ENCODE data around the gene CLDN22. TPM values are rescaled to one million over a fixed set of nuclear protein-coding genes. Genes with fewer than 3 reads are reported as not detected.

Gene CLDN22
- total and polyA plus RNA-seq, 10 of the 15 experiments (the other 5 are each of a cell fraction or from before 2014, with no cell fraction given), result not detected

DNA sequence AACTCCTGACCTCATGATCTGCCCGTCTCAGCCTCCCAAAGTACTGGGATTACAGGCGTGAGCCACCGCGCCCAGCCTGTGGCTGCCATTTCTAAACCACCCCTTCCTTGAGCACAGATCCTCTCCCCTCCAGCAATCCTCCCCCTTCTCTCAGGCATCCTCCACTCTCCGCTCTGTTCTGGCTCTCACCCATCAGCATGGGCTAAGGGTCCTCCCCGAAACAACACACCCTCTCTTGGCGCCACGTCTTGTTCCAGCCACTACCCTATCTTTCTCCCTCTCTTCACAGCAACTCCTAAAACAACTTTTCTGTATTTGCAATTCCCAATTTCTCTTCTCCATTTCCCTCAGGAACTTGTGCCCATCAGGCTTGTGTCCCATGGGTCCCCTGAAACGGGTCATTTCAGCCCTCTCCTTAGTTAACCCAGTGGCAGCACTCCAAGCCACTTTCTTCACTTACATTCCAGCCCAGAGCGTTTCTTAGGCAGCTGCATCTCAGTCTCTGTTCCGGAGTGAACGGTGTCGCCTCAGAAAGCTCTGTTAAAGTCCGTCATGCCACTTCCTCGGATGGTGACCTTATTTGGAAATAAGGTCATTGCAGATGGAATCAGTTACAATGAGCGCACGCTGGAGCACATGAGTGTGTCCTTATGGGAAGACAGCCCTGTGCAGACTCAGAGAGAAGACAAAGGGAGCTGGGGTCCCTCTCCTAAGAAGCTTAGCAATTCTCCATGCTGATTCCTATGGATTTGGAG lies 30.4 kb upstream of the CLDN22 start:
- H3K4me3 ChIP-seq, result no peak overlapping the region
- no peak overlapping the region for H3K4me2 ChIP-seq (ENCODE audit: control insufficient read depth, insufficient read depth)
- H3K36me3 ChIP-seq (ENCODE audit: control insufficient read depth in 2 of 2, insufficient read depth in 2 of 2, low read length in 1 of 2), result no peaks in the 10 kb centered on the region
- in situ Hi-C loops (cut with MboI) (no loop called here), intact Hi-C loops (cut with micrococcal nuclease; ENCODE audit: unreplicated experiment) (no loop called here)
- ChIA-PET CTCF (interaction anchor here (1.1 kb wide), 1 partner anchor 64 kb away, joined by 4 read pairs; no protein-coding TSS in a partner anchor), POLR2A (interaction anchor here (0.6 kb wide), 1 partner anchor 1409 kb away, joined by 4 read pairs; no protein-coding TSS in a partner anchor), RAD21 (ENCODE audit: unreplicated experiment) (no interaction called here), SMC1A (ENCODE audit: uncharacterized antibody, unreplicated experiment) (no interaction called here)
- H3K4me1 ChIP-seq (ENCODE audit: control insufficient read depth, insufficient read depth, low read length), result no peaks in the 10 kb centered on the region
- no peaks in the 10 kb centered on the region for H3K9me3 ChIP-seq (replicated peaks; ENCODE audit: control insufficient read depth, insufficient read depth, low read length)
- BruUV-seq (replicated peaks), result no TSS peak
- H2AFZ ChIP-seq (ENCODE audit: control insufficient read depth, low read depth, low read length), result no peak overlapping the region
- 58% methylated on average over 17 of the region's 17 CpGs for WGBS (ENCODE audit: insufficient coverage, insufficient replicate concordance, low lambda C conversion rate, missing lambda C conversion rate)
- no peaks in the 10 kb centered on the region; a peak in 1 of 4 replicates for H3K27me3 ChIP-seq (replicated peaks in 1 of 2; ENCODE audit: control insufficient read depth in 2 of 2, insufficient read depth in 2 of 2, low read length in 1 of 2)
- DNase-seq (ENCODE audit: low read depth, low spot score), result no peak
- TF ChIP-seq ZNF592 (IDR thresholded peaks at IDR 0.05) (no peak), SP1 (IDR thresholded peaks at IDR 0.05; ENCODE audit: low read depth, low read length) (no peak), WRNIP1 (IDR thresholded peaks at IDR 0.05; ENCODE audit: borderline replicate concordance, low read depth, low read length) (no peak), CREB1 (IDR thresholded peaks at IDR 0.05; ENCODE audit: low read depth) (no peak), HDAC2 (IDR thresholded peaks at IDR 0.05) (no peak), TCF3 (IDR thresholded peaks at IDR 0.05; ENCODE audit: borderline replicate concordance, insufficient read depth, low read depth, low read length) (no peak), REST (IDR thresholded peaks at IDR 0.05; ENCODE audit: low read depth, low read length) (no peak), NR2C2 (IDR thresholded peaks at IDR 0.05; ENCODE audit: borderline replicate concordance, control insufficient read depth, insufficient read length, low read depth) (no peak), ZNF24 (IDR thresholded peaks at IDR 0.05) (no peak), ZNF622 (IDR thresholded peaks at IDR 0.05) (no peak), POLR2AphosphoS2 (IDR thresholded peaks at IDR 0.05; ENCODE audit: low read depth, low read length) (no peak), YY1 (IDR thresholded peaks at IDR 0.05; ENCODE audit: low read depth, low read length) (no peak), POLR2AphosphoS5 (IDR thresholded peaks at IDR 0.05; ENCODE audit: low read length) (no peak)
- TF ChIP-seq, protein P1, sequence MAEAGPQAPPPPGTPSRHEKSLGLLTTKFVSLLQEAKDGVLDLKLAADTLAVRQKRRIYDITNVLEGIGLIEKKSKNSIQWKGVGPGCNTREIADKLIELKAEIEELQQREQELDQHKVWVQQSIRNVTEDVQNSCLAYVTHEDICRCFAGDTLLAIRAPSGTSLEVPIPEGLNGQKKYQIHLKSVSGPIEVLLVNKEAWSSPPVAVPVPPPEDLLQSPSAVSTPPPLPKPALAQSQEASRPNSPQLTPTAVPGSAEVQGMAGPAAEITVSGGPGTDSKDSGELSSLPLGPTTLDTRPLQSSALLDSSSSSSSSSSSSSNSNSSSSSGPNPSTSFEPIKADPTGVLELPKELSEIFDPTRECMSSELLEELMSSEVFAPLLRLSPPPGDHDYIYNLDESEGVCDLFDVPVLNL (IDR thresholded peaks at IDR 0.05; ENCODE audit: low read depth, low read length), result no peak
- TF ChIP-seq, protein P2, sequence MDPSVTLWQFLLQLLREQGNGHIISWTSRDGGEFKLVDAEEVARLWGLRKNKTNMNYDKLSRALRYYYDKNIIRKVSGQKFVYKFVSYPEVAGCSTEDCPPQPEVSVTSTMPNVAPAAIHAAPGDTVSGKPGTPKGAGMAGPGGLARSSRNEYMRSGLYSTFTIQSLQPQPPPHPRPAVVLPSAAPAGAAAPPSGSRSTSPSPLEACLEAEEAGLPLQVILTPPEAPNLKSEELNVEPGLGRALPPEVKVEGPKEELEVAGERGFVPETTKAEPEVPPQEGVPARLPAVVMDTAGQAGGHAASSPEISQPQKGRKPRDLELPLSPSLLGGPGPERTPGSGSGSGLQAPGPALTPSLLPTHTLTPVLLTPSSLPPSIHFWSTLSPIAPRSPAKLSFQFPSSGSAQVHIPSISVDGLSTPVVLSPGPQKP (IDR thresholded peaks at IDR 0.05; ENCODE audit: low read depth, low read length), result no peak
- H3K9ac ChIP-seq (ENCODE audit: control insufficient read depth, insufficient read depth, low read length), result no peak overlapping the region
- ATAC-seq, result no peak
- no peak overlapping the region for H3K27ac ChIP-seq (ENCODE audit: control insufficient read depth, insufficient read depth)
- H4K20me1 ChIP-seq (ENCODE audit: control insufficient read depth, insufficient read depth), result no peaks in the 10 kb centered on the region
- no peak for FAIRE-seq
- no peaks in the 10 kb centered on the region for H3K79me2 ChIP-seq (ENCODE audit: control insufficient read depth, insufficient read depth, low read length)

Measured in GM12878 (cell line).